Fibroblast of lung (primary cell): ENCODE data around the gene RTN4RL1. TPM values are rescaled to one million over a fixed set of nuclear protein-coding genes. Genes with fewer than 3 reads are reported as not detected.

ENCODE experiments used
- DNase-seq, 2 donors: peaks; one replicate each; pipeline versions ENCODE4 v3.0.0 to v3.0.0-alpha.2; 2010; ENCODE audit warnings: low read depth in 2 of 2
- H2AFZ ChIP-seq: 2 replicates; pipeline ENCODE4 v1.5.1; 2012; ENCODE audit warnings: low read length, control low read depth, inconsistent platforms
- H3K27ac ChIP-seq: 2 replicates; pipeline ENCODE4 v1.5.1; 2011; ENCODE audit warnings: low read length, control low read depth; ENCODE audit not compliant: insufficient read depth
- H3K27me3 ChIP-seq: 2 replicates; pipeline ENCODE4 v1.5.1; 2011; ENCODE audit warnings: mild to moderate bottlenecking, low read length; ENCODE audit not compliant: control insufficient read depth, insufficient read depth
- H3K36me3 ChIP-seq: 2 replicates; pipeline ENCODE4 v1.5.1; 2011; ENCODE audit warnings: low read length; ENCODE audit not compliant: control insufficient read depth, insufficient read depth
- H3K4me1 ChIP-seq: 2 replicates; pipeline ENCODE4 v1.5.1; 2011; ENCODE audit warnings: low read length; ENCODE audit not compliant: control insufficient read depth, insufficient read depth; ENCODE audit errors: extremely low read depth
- H3K4me2 ChIP-seq: 2 replicates; pipeline ENCODE4 v1.5.1; 2011; ENCODE audit warnings: low read length, control low read depth; ENCODE audit not compliant: insufficient read depth; ENCODE audit errors: extremely low read depth
- H3K4me3 ChIP-seq, 4 experiments: fragments of 200-600 bp in 1 of 4; sonication (generic) in 1 of 4; replicated peaks in 1 of 4; 2 replicates each; pipeline ENCODE4 v1.5.1; 2011 to 2016; ENCODE audit warnings: low read length in 4 of 4, low read depth in 3 of 4, mild to moderate bottlenecking in 3 of 4, control low read depth in 2 of 4, inconsistent platforms in 1 of 4, mixed read lengths in 1 of 4; ENCODE audit not compliant: insufficient read depth in 1 of 4; ENCODE audit errors: control extremely low read depth in 1 of 4
- H3K79me2 ChIP-seq: 2 replicates; pipeline ENCODE4 v1.5.1; 2012; ENCODE audit warnings: mild to moderate bottlenecking, low read length, inconsistent platforms; ENCODE audit not compliant: control insufficient read depth, insufficient read depth
- H3K9ac ChIP-seq: 2 replicates; pipeline ENCODE4 v1.5.1; 2011; ENCODE audit warnings: mild to moderate bottlenecking, low read length, control low read depth; ENCODE audit not compliant: insufficient read depth
- H3K9me3 ChIP-seq: 2 replicates; pipeline ENCODE4 v1.5.1; 2012; ENCODE audit warnings: low read depth, low read length; ENCODE audit not compliant: control insufficient read depth, insufficient read depth
- H4K20me1 ChIP-seq: 2 replicates; pipeline ENCODE4 v1.5.1; 2011; ENCODE audit warnings: low read length; ENCODE audit not compliant: control insufficient read depth, insufficient read depth; ENCODE audit errors: extremely low read depth
- EZH2 ChIP-seq: IDR thresholded peaks from 2 replicates; pipeline ENCODE4 v1.5.1; 2012; ENCODE audit warnings: low read length, control low read depth, mild to moderate bottlenecking; ENCODE audit errors: missing control alignments
- polyA plus RNA-seq, 2 donors: library from polyadenylated mRNA; depleted of rRNA in 1 of 2; stranded (reverse) in 1 of 2; unstranded in 1 of 2; fragments of >200 nt; gene quantifications; 2 replicates each; pipeline ENCODE4 v1.2.1, GENCODE V29; 2011 to 2012; ENCODE audit warnings: missing spikeins in 1 of 2
- total RNA-seq: library from RNA; depleted of rRNA; stranded (reverse); fragments of >200 nt; gene quantifications from 2 replicates; pipeline ENCODE4 v1.2.1, GENCODE V29; 2014
- TF ChIP-seq, protein P1 (sequence below), 2 donors: IDR thresholded peaks in 1 of 2; conservative IDR thresholded peaks in 1 of 2; 1 replicate in 1 of 2; 2 replicates in 1 of 2; pipeline ENCODE4 v1.5.1; 2011 to 2012; ENCODE audit warnings: low read length in 2 of 2, control low read depth in 1 of 2, inconsistent platforms in 1 of 2, low read depth in 1 of 2, mild to moderate bottlenecking in 1 of 2

The RTN4RL1 gene
- total and polyA plus RNA-seq, 2 donors (not counting 1 experiment from before 2014, with no cell fraction given), result 0.39 to 0.83 TPM

DNA sequence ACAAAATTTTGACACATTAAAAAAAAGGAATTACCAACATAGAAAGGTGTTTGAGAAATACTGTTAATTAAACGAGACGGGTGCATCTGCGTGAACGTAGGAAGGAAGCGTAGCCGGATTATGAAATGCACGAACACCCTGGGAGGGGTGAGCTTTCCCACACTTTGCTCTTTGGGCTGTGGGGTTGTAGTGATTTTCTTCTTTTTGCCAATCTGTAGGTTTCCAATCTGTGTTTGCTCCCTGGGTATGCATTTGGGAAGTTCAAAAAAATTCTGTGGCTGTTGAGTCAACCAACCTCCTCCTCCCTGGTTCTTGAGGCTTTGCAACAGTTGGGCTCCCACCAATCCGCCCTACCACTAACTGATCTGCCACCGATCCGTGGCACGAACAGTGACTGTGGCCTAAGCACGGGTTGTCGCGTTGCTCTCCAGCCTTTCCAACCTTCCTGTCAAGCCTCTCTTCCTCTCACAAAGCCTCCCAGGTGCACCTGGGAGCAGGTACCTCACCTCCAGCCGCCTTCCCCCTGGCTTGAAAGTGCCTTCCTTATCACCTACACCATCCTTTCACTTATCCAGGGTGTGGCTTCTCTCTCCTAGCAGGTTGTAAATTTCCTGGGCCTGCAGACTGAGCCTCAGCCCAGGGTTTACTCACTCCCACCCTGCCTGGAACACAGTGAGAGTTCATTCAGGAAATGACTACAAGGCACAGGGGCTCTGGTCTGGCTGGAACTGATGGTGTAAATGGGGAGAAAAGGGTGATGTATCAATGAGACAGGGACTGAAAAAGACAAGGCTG is 16.6 kb downstream of the RTN4RL1 start:
- H3K27ac ChIP-seq, result no peak overlapping the region
- peaks cover 5% of the 10 kb centered on the region for H3K4me1 ChIP-seq
- DNase-seq, result no peak
- no peak overlapping the region for H3K9ac ChIP-seq
- TF ChIP-seq, protein P1, sequence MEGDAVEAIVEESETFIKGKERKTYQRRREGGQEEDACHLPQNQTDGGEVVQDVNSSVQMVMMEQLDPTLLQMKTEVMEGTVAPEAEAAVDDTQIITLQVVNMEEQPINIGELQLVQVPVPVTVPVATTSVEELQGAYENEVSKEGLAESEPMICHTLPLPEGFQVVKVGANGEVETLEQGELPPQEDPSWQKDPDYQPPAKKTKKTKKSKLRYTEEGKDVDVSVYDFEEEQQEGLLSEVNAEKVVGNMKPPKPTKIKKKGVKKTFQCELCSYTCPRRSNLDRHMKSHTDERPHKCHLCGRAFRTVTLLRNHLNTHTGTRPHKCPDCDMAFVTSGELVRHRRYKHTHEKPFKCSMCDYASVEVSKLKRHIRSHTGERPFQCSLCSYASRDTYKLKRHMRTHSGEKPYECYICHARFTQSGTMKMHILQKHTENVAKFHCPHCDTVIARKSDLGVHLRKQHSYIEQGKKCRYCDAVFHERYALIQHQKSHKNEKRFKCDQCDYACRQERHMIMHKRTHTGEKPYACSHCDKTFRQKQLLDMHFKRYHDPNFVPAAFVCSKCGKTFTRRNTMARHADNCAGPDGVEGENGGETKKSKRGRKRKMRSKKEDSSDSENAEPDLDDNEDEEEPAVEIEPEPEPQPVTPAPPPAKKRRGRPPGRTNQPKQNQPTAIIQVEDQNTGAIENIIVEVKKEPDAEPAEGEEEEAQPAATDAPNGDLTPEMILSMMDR (conservative IDR thresholded peaks at IDR 0.05 in 1 of 2, IDR thresholded peaks at IDR 0.05 in 1 of 2; ENCODE audit: low read depth in 1 of 2, low read length in 2 of 2), result no peak
- H3K27me3 ChIP-seq, result no peaks in the 10 kb centered on the region
- H3K4me2 ChIP-seq, result no peak overlapping the region
- H3K9me3 ChIP-seq, result no peaks in the 10 kb centered on the region
- H3K4me3 ChIP-seq, result no peak overlapping the region
- H3K36me3 ChIP-seq, result no peaks in the 10 kb centered on the region
- no peak overlapping the region for H2AFZ ChIP-seq
- H3K79me2 ChIP-seq, result no peaks in the 10 kb centered on the region
- H4K20me1 ChIP-seq, result no peaks in the 10 kb centered on the region

DNA sequence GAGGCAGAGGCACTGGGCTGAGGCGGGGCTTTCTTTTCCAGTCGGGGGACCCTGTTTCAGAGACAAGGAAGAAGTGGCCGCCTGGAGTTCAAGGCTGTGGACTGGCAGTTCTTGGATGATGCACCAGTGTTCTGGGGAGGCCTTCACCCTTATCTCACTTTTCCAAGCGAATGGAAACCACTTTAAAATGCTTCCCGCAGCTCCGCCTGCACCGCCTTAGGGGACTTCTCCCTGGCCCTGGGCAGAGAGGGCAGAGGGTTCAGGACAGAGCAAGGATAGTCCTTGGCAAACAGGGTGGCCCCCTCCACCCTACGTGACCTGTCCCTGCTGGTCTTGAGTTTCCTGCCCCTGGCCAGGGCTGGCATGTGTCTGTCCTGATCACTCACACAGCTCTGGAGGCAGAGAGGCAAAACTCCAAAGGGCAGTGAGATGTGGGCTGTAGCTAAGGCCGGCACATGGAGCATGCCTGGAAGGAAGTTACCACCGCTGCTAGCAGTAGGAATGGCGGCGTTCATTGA is 20.6 kb downstream of the RTN4RL1 start:
- Histone ChIP-seq H3K36me3 (no peaks in the 10 kb centered on the region), H3K4me2 (no peak overlapping the region), H4K20me1 (no peaks in the 10 kb centered on the region), H2AFZ (no peak overlapping the region), H3K79me2 (no peaks in the 10 kb centered on the region), H3K9me3 (no peaks in the 10 kb centered on the region), H3K27ac (no peak overlapping the region), H3K27me3 (no peaks in the 10 kb centered on the region), H3K4me1 (peaks cover 4% of the 10 kb centered on the region), H3K4me3 (no peak overlapping the region), H3K9ac (no peak overlapping the region)
- no peak for DNase-seq
- TF ChIP-seq, protein P1 (conservative IDR thresholded peaks at IDR 0.05 in 1 of 2, IDR thresholded peaks at IDR 0.05 in 1 of 2; ENCODE audit: low read depth in 1 of 2, low read length in 2 of 2), result no peak

DNA sequence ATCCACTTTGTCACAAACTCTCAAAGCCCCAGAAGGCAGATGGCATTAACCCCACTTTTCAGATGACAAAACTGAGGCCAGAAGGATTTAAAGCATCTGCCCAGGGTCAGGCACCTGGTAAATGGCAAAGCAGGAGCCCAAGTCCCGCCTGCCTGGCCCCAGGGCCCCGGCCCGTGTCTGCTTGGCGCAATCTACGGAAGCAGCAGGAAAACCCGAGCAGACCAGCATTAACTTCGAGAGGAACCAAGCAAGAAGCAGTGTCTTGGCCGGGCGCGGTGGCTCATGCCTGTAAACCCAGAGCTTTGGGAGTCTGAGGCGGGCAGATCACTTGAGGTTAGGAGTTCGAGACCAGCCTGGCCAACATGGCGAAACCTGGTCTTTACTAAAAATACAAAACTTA is 21.6 kb downstream of the RTN4RL1 start:
- H3K4me2 ChIP-seq, result no peak overlapping the region

More for the DNA sequence above, 21.6 kb downstream of the RTN4RL1 start:
- no peaks in the 10 kb centered on the region for H3K36me3 ChIP-seq
- TF ChIP-seq EZH2, result no peak
- TF ChIP-seq, protein P1 (conservative IDR thresholded peaks at IDR 0.05 in 1 of 2, IDR thresholded peaks at IDR 0.05 in 1 of 2; ENCODE audit: low read depth in 1 of 2, low read length in 2 of 2), result no peak
- no peak overlapping the region for H2AFZ ChIP-seq
- no peak overlapping the region for H3K4me3 ChIP-seq
- no peak overlapping the region for H3K9ac ChIP-seq
- DNase-seq, result no peak
- H3K27ac ChIP-seq, result no peak overlapping the region
- no peaks in the 10 kb centered on the region for H3K79me2 ChIP-seq
- H3K4me1 ChIP-seq, result peaks cover 6% of the 10 kb centered on the region
- H3K9me3 ChIP-seq, result no peaks in the 10 kb centered on the region
- H4K20me1 ChIP-seq, result no peaks in the 10 kb centered on the region
- no peaks in the 10 kb centered on the region for H3K27me3 ChIP-seq
